NCI-H128 (cell line): Measurements from ENCODE around the gene UBFD1.
"Not testable (repeated sequence)": the region's sequence is repeated elsewhere in the genome, so short reads cannot be mapped to it uniquely, and the experiment has no call there.

Source experiments
- DNase-seq: peaks from one replicate; lab custom pipeline; 2025; ENCODE audit not compliant: unreplicated experiment; lab: John Stamatoyannopoulos, UW

Gene UBFD1

GRCh38 chr16:23597003-23597756 is 39.7 kb downstream of the UBFD1 start:
- no peak for DNase-seq

DNA sequence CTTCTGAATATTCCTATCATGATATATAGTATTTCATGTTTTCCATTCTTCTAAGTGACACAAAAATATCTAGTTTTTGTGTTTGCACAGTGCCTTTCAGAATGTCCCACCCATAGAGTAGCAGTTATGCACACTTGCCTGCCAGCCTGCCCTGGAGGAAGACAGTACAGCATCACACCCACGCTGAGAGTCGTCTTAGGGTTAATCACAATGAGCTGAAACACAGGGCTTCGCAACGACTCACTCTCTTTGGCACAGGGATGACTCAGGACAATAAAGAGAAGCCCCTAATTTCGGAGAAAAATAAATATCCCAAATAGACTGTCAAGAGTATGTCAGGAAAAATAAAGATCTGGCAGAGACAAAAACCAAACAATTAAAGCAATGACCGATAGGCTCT is 50.2 kb downstream of the UBFD1 start:
- no peak for DNase-seq

DNA sequence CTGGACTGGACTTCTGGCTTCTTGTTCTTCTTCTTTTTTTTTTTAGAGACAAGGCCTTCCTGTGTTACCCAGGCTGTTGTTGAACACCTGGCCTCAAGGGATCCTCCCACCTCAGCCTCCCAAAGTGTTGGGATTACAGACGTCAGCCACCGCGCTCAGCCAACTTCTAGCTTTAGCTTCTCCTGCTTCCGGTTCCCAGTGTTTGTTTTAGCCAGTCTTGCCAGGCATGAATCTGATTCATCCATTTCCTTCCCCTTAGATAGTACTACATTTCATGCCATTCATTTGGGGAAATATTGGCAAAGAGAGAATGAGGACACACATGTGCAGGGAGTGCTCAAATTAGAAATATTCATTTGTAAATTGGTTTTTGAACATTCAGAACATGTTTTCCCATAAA is 50.7 kb downstream of the UBFD1 start:
- DNase-seq = no peak

DNA sequence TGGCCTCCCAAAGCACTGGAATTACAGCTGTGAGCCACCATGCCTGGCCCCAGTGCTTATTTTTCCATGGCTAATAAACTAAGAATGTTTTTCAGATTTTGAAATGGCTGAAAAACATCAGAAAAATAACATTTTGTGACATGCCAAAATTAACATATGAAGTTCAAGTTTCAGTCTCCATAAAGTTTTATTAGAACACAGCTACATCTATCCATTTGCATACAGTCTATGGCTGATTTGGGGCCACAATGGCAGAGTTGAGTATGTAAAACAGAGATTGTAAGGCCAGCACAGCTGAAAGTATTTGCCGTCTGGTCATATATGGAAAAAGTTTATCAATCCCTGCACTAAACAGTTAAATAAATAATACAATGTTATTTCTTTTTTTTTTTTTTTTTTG is 52.4 kb downstream of the UBFD1 start:
- no peak for DNase-seq

DNA sequence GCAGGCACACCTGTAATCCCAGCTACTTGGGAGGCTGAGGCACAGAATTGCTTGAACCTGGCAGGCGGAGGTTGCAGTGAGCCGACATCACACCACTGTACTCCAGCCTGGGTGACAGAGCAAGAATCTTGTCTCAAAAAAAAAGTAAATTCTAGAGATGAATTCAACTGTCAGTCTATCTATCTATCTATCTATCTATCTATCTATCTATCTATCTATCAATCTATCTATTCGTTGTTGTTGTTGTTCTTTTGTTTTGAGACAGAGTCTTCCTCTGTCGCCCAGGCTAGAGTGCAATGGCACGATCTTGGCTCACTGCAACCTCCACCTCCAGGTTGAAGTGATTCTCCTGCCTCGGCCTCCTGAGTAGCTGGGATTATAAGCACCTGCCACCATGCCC is 53.4 kb downstream of the UBFD1 start:
- not testable (repeated sequence) for DNase-seq

- no peak for DNase-seq
Observed at GRCh38 chr16:23611936-23612335, 54.4 kb downstream of the UBFD1 start.

- DNase-seq = no peak
Observed at GRCh38 chr16:23615805-23616204, 58.3 kb downstream of the UBFD1 start.
